GM21381 (cell line): ENCODE measurements around the gene TRMT2A.

Experiments used
- ATAC-seq: cut with Tn5 transposase; IDR thresholded peaks from one replicate; pipeline ENCODE4 v1.9.1; 2021; ENCODE audit warnings: mild to moderate bottlenecking, moderate library complexity; ENCODE audit not compliant: unreplicated experiment

The TRMT2A gene

GRCh38 chr22:20135806-20136602 is 19.0 kb upstream of the TRMT2A start:
- ATAC-seq, result no peak

- no peak for ATAC-seq
Observed at GRCh38 chr22:20135265-20135664, 18.2 kb upstream of the TRMT2A start.

- no peak for ATAC-seq
Observed at GRCh38 chr22:20133930-20134549, 17.0 kb upstream of the TRMT2A start.

- no peak for ATAC-seq
Observed at GRCh38 chr22:20132686-20133246, 15.7 kb upstream of the TRMT2A start.

- peak; percentile 11 for ATAC-seq
Observed at GRCh38 chr22:20131859-20132685, 15.0 kb upstream of the TRMT2A start.

GRCh38 chr22:20131597-20131858 is 14.5 kb upstream of the TRMT2A start, which contains the start of gene ZDHHC8:
ZDHHC8 (plus strand) TSS chr22:20131804; CDS start chr22:20131948, 144 bp downstream.
- peak; percentile 53 for ATAC-seq

GRCh38 chr22:20130731-20131596 is 13.9 kb upstream of the TRMT2A start:
- ATAC-seq, result peak; percentile 60

GRCh38 chr22:20130319-20130718 is 13.3 kb upstream of the TRMT2A start:
- no peak for ATAC-seq

GRCh38 chr22:20129747-20130014 is 12.7 kb upstream of the TRMT2A start:
- ATAC-seq, result no peak

GRCh38 chr22:20128902-20129746 is 12.1 kb upstream of the TRMT2A start:
- no peak for ATAC-seq

GRCh38 chr22:20128619-20128901 is 11.5 kb upstream of the TRMT2A start:
- ATAC-seq, result no peak

- ATAC-seq, result no peak
Observed at GRCh38 chr22:20127869-20128618, 11.0 kb upstream of the TRMT2A start.

- no peak for ATAC-seq
Observed at GRCh38 chr22:20127318-20127868, 10.4 kb upstream of the TRMT2A start.

- no peak for ATAC-seq
Observed at GRCh38 chr22:20126284-20127029, 9.4 kb upstream of the TRMT2A start.

GRCh38 chr22:20125201-20126174 is 8.5 kb upstream of the TRMT2A start:
- ATAC-seq, result no peak

- no peak for ATAC-seq
Observed at GRCh38 chr22:20124083-20124787, 7.2 kb upstream of the TRMT2A start.
